Endothelial cell (in vitro differentiated cells): Measurements from ENCODE around the gene CCDC187. TPM values are rescaled to one million over a fixed set of nuclear protein-coding genes. Genes with fewer than 3 reads are reported as not detected.
"Not testable (repeated sequence)": the region's sequence is repeated elsewhere in the genome, so short reads cannot be mapped to it uniquely, and the experiment has no call there.

Source experiments
- DNase-seq: peaks from one replicate; pipeline ENCODE4 v3.0.0; 2021; ENCODE audit warnings: low spot score
- H3K27ac Mint-ChIP-seq: one replicate; pipeline ENCODE4 v1.8.0; 2021; ENCODE audit warnings: mixed read lengths, inconsistent platforms; ENCODE audit not compliant: unreplicated experiment
- H3K27me3 Mint-ChIP-seq: one replicate; pipeline ENCODE4 v1.8.0; 2021; ENCODE audit warnings: mild to moderate bottlenecking, moderate library complexity, mixed read lengths, inconsistent platforms; ENCODE audit not compliant: unreplicated experiment
- H3K36me3 Mint-ChIP-seq: one replicate; pipeline ENCODE4 v1.8.0; 2021; ENCODE audit warnings: mild to moderate bottlenecking, low read depth, mixed read lengths, inconsistent platforms; ENCODE audit not compliant: unreplicated experiment
- H3K4me1 Mint-ChIP-seq: one replicate; pipeline ENCODE4 v1.8.0; 2021; ENCODE audit warnings: mild to moderate bottlenecking, mixed read lengths, inconsistent platforms; ENCODE audit not compliant: unreplicated experiment
- H3K4me3 Mint-ChIP-seq: one replicate; pipeline ENCODE4 v1.8.0; 2021; ENCODE audit warnings: mild to moderate bottlenecking, mixed read lengths, inconsistent platforms; ENCODE audit not compliant: unreplicated experiment
- H3K9me3 Mint-ChIP-seq: one replicate; pipeline ENCODE4 v1.8.0; 2021; ENCODE audit warnings: mixed read lengths, inconsistent platforms; ENCODE audit not compliant: unreplicated experiment
- total RNA-seq: library from RNA; stranded (reverse); fragmentation: NEBNext Ultra II Directional; extraction: Animal tissue kit (Norgen Biotek cat#: 25700); gene quantifications from one replicate; pipeline ENCODE4 v1.2.1, GENCODE V29; 2021; ENCODE audit not compliant: unreplicated experiment
- TF ChIP-seq, protein P1 (sequence below): fragments of 200-600 bp; sonication (generic); IDR thresholded peaks from one replicate; pipeline ENCODE4 v1.5.0; 2021; ENCODE audit warnings: antibody characterized with exemption; ENCODE audit not compliant: unreplicated experiment

CCDC187 gene
- total RNA-seq, 1 donor from 2014 or later: 0.05 TPM

DNA sequence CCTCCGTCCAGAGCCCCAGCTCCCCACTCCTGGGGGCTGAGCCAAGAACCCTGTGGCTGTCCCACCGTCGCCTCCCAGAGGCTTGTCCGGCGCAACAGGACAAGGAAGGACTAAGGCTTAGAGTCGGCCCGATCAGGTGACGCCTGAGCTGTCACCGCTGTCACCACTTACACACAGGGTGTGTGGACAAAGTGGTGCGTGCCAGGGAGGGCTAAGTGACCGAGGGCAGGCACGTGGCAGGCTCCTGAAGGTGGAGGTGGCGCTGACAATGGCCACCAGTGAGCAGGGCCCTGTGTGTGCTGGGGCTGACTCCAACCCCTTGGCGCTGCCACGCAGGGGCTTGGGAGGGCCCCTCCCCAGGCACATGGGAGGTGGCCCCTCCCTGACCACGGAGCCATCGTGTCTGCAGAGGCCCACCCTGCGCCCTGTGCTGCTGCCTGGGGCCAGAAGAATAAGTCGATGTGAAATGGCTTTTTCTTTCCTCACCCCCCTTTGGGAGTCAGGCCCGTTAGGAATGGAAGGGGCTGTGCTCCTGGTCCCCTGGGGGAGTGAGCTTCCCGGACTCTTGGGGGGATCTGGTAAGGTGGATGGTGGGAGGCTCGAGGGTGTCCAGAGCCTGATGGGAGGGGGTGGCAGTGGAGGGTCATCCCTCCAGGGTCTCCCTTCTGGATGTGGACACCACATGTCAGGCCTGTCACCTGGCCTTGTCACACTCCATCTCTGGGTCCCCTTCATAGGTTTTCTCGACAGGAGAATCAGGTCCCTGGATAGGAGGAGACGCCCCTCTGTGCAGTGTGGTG lies 20.8 kb upstream of the CCDC187 start:
- no peak for DNase-seq
- TF ChIP-seq, protein P1, sequence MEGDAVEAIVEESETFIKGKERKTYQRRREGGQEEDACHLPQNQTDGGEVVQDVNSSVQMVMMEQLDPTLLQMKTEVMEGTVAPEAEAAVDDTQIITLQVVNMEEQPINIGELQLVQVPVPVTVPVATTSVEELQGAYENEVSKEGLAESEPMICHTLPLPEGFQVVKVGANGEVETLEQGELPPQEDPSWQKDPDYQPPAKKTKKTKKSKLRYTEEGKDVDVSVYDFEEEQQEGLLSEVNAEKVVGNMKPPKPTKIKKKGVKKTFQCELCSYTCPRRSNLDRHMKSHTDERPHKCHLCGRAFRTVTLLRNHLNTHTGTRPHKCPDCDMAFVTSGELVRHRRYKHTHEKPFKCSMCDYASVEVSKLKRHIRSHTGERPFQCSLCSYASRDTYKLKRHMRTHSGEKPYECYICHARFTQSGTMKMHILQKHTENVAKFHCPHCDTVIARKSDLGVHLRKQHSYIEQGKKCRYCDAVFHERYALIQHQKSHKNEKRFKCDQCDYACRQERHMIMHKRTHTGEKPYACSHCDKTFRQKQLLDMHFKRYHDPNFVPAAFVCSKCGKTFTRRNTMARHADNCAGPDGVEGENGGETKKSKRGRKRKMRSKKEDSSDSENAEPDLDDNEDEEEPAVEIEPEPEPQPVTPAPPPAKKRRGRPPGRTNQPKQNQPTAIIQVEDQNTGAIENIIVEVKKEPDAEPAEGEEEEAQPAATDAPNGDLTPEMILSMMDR: no peak
- Mint-ChIP-seq H3K9me3 (no peaks in the 10 kb centered on the region), H3K36me3 (no peaks in the 10 kb centered on the region), H3K4me3 (no peak overlapping the region), H3K27ac (no peak overlapping the region), H3K27me3 (peaks cover 9% of the 10 kb centered on the region), H3K4me1 (peaks cover 4% of the 10 kb centered on the region)

DNA sequence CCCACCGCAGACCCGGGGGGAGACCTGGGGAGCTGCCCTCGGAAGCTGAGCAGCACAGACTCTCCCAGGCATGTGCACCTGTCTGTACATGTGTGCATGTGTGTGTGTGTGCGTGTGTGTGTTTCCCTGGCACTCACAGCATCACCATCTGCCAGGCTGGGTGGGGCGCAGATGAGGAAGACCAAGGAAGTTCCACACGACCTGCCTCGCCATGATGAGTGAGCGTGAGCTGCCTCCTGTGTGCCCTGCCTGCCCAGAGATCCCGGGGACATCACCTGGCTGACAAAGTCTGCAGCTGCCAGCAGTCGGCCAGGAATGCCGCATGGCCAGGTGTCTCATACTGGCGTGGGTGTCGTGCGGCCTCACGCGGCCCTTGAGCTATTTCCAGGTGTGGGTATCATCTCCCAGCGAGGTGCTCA lies 19.5 kb upstream of the CCDC187 start:
- no peaks in the 10 kb centered on the region for H3K4me1 Mint-ChIP-seq

DNA sequence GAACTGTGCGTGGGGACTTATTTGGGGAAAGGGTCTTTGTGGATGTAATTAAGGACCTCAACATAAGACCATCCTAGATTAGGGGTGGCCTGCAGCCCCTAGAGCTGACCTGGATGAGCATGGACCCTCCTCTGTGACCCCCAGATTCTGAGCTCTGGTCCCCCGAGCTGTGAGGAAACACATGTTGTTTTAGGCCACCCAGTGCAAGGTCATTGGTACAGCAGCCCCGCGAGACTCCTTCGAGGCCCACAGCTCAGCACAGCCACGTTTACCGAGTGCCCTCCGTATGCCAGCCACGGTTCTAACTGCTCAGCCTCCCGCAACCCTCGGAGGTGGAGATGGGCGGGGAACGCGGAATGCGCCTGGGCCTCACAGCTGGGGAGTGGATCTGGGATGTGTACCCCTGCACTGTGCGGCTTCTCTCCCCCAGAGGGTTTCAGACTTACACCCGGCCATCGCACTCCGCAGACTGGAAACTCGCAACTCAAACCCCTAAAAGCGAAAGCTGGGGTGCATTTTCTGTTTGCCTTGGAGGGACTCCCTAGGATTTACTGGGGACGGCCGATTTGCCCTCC lies 18.9 kb upstream of the CCDC187 start:
- Mint-ChIP-seq H3K27me3 (peaks cover 7% of the 10 kb centered on the region), H3K36me3 (no peaks in the 10 kb centered on the region), H3K27ac (no peak overlapping the region), H3K9me3 (no peaks in the 10 kb centered on the region), H3K4me1 (no peaks in the 10 kb centered on the region), H3K4me3 (no peak overlapping the region)
- TF ChIP-seq, protein P1: no peak
- DNase-seq: no peak

More for the DNA sequence above, 19.5 kb upstream of the CCDC187 start:
- Mint-ChIP-seq H3K9me3 (no peaks in the 10 kb centered on the region), H3K27ac (no peak overlapping the region), H3K4me3 (no peak overlapping the region), H3K27me3 (peaks cover 5% of the 10 kb centered on the region), H3K36me3 (no peaks in the 10 kb centered on the region)
- DNase-seq: no peak
- TF ChIP-seq, protein P1: no peak

DNA sequence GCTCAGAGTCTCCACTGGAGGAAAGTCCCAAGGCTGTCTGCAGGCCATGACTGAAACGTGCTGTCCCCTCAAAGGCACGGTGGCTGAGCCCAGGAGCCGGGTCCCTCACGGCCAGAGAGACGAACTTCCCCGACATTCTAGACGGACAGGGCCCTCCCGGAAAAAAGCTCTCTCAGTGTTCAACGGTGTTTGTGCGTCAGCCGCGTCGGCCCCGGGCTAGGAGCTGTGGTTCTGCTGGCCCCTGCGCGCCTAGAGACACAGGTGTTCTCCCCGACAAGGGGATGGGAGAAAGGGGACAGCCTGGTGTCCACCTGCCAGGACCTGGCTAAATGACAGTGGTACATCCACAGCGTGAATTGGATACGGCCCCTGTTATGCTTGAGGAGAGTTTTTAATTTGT lies 17.7 kb upstream of the CCDC187 start:
- Mint-ChIP-seq H3K4me1 (no peaks in the 10 kb centered on the region), H3K36me3 (no peaks in the 10 kb centered on the region), H3K27ac (no peak overlapping the region), H3K9me3 (no peaks in the 10 kb centered on the region), H3K4me3 (no peak overlapping the region), H3K27me3 (peaks cover 8% of the 10 kb centered on the region)
- TF ChIP-seq, protein P1: no peak
- no peak for DNase-seq

DNA sequence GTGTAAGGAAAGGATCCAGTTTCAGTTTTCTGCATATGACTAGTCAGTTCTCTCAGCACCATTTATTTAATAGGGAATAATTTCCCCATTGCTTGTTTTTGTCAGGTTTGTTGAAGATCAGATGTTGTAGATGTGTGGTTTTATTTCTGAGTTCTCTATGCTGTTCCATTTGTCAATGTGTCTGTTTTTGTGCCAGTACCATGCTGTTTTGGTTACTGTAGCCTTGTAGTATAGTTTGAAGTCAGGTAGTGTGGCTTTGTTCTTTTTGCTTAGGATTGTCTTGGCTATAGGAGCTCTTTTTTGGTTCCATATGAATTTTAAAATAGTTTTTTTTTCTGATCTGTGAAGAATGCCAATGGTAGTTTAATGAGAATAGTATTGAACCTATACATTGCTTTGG lies 17.1 kb upstream of the CCDC187 start:
- not testable (repeated sequence) for H3K4me3 Mint-ChIP-seq, H3K9me3 Mint-ChIP-seq, H3K36me3 Mint-ChIP-seq, H3K4me1 Mint-ChIP-seq, DNase-seq, H3K27ac Mint-ChIP-seq
- peaks cover 14% of the 10 kb centered on the region for H3K27me3 Mint-ChIP-seq

DNA sequence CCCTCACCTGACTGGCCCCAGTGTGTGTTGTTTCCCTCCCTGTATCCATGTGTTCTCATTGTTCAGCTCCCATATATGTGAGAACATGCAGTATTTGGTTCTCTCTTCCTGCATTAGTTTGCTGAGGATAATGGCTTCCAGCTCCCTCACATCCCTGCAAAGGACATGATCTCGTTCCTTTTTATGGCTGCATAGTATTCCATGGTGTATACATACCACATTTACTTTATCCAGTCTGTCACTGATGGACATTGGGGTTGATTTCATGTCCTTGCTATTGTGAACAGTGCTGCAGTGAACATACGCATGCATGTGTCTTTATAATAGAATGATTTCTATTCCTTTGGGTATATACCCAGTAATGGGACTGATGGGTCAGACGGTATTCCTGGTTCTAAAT lies 16.1 kb upstream of the CCDC187 start:
- not testable (repeated sequence) for H3K9me3 Mint-ChIP-seq, DNase-seq, H3K4me1 Mint-ChIP-seq, H3K27ac Mint-ChIP-seq, H3K4me3 Mint-ChIP-seq
- H3K36me3 Mint-ChIP-seq: peaks cover 11% of the 10 kb centered on the region
- H3K27me3 Mint-ChIP-seq: peaks cover 15% of the 10 kb centered on the region

DNA sequence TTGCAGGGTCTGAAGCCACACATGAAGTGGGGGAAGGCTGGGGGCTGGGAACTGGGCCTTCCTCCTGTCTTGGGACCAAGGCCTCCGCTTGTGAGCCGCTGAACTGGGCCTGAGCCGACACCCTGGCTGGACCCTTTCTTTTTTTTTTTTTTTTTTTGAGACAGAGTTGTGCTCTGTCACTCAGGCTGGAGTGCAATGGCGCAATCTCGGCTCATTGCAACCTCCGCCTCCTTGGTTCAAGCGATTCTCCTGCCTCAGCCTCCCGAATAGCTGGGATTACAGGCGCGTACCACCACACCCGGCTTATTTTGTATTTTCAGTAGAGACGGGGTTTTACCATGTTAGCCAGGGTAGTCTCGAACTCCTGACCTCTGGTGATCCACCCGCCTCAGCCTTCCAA lies 15.3 kb upstream of the CCDC187 start:
- Mint-ChIP-seq H3K27me3 (peaks cover 18% of the 10 kb centered on the region), H3K36me3 (peaks cover 13% of the 10 kb centered on the region)
- not testable (repeated sequence) for H3K9me3 Mint-ChIP-seq, H3K4me1 Mint-ChIP-seq, DNase-seq, H3K4me3 Mint-ChIP-seq, H3K27ac Mint-ChIP-seq
